MCF 10A (cell line): Measurements from ENCODE around the gene CRB2. TPM values are rescaled to one million over a fixed set of nuclear protein-coding genes. Genes with fewer than 3 reads are reported as not detected.

Experiments
- BruUV-seq: library from RNA; stranded (reverse); fragments of 400-500 nt; replicated peaks from 2 replicates; lab custom pipeline; 2021; lab: Mats Ljungman, UMichigan
- CTCF ChIA-PET: fragments of 300-600 bp; sonication (Branson Sonifier 250); formaldehyde crosslinking; extraction: SDS; loops from one replicate; lab custom pipeline; 2021; ENCODE audit warnings: antibody characterized with exemption, inconsistent platforms; lab: Yijun Ruan, JAX
- POLR2A ChIA-PET: fragments of 300-600, 350-650 bp; sonication (Branson Sonifier 250); formaldehyde crosslinking; extraction: SDS; loops from one replicate; lab custom pipeline; 2020; ENCODE audit warnings: antibody characterized with exemption, inconsistent platforms; lab: Yijun Ruan, JAX
- DNase-seq: peaks from one replicate; pipeline ENCODE4 v3.0.0-alpha.2; 2018; ENCODE audit not compliant: unreplicated experiment
- H3K27ac Mint-ChIP-seq: one replicate; pipeline ENCODE4 v1.8.0; 2022; ENCODE audit warnings: mild to moderate bottlenecking, low read depth, mixed read lengths; ENCODE audit not compliant: unreplicated experiment
- H3K27me3 Mint-ChIP-seq: one replicate; pipeline ENCODE4 v1.8.0; 2022; ENCODE audit warnings: mixed read lengths; ENCODE audit not compliant: insufficient read depth, unreplicated experiment
- H3K36me3 Mint-ChIP-seq: one replicate; pipeline ENCODE4 v1.8.0; 2022; ENCODE audit warnings: mild to moderate bottlenecking, moderate library complexity, mixed read lengths; ENCODE audit not compliant: insufficient read depth, unreplicated experiment
- H3K4me1 Mint-ChIP-seq: one replicate; pipeline ENCODE4 v1.8.0; 2022; ENCODE audit warnings: mixed read lengths; ENCODE audit not compliant: insufficient read depth, unreplicated experiment
- H3K4me3 Mint-ChIP-seq: one replicate; pipeline ENCODE4 v1.8.0; 2022; ENCODE audit warnings: mild to moderate bottlenecking, moderate library complexity, mixed read lengths; ENCODE audit not compliant: unreplicated experiment
- H3K9me3 Mint-ChIP-seq: one replicate; pipeline ENCODE4 v1.8.0; 2022; ENCODE audit warnings: mixed read lengths; ENCODE audit not compliant: unreplicated experiment
- CTCF ChIP-seq: fragments of 200-600 bp; IDR thresholded peaks from one replicate; pipeline ENCODE4 v1.8.0; 2022; ENCODE audit warnings: antibody characterized with exemption, mild to moderate bottlenecking; ENCODE audit not compliant: unreplicated experiment
- intact Hi-C: fragments of 100-400 bp; cut with micrococcal nuclease; formaldehyde crosslinking; loops from 2 replicates; pipeline ENCODE4 v1.14.1; 2022
- total RNA-seq: library from RNA; stranded (reverse); gene quantifications from 2 replicates; pipeline ENCODE4 v1.2.3, GENCODE V29; 2022

Gene CRB2
- total RNA-seq, 1 experiment from 2014 or later, result not detected

GRCh38 chr9:123324767-123325183 is 31.2 kb upstream of the CRB2 start:
- BruUV-seq, result no TSS peak
- H3K4me3 Mint-ChIP-seq, result no peak overlapping the region
- no peak for DNase-seq
- CTCF ChIA-PET, result interaction anchor here (0.6 kb wide), 2 partner anchors 28 to 258 kb away, joined by 3 to 5 read pairs; no protein-coding TSS in a partner anchor
- peaks cover 23% of the 10 kb centered on the region for H3K27me3 Mint-ChIP-seq
- H3K36me3 Mint-ChIP-seq, result no peaks in the 10 kb centered on the region
- no peaks in the 10 kb centered on the region for H3K9me3 Mint-ChIP-seq
- POLR2A ChIA-PET, result no interaction called here
- TF ChIP-seq CTCF, result no peak
- intact Hi-C loops, result no loop called here
- no peaks in the 10 kb centered on the region for H3K4me1 Mint-ChIP-seq
- H3K27ac Mint-ChIP-seq, result no peak overlapping the region

DNA sequence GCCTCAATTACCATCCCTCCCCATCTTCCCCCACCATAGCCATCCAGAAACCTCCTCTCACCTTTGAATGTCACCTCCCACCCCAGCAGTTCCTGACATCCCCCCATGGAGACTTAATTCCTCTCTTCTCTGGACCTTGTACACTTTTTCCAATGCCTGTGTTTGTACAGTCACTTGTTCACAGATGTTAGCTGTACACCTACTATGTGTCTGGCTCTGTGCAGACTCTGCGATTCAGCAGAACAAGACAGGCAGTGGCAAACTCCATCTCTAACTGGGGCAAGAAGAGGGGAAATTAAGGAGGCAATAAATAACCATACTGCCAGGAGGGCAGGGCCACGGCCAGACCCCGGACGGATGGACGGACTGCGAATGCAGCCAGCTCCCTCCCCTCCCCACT is 29.8 kb upstream of the CRB2 start:
- ChIA-PET POLR2A (no interaction called here), CTCF (interaction anchor here (0.9 to 1.1 kb wide), 2 partner anchors 9 to 82 kb away, joined by 3 read pairs; no protein-coding TSS in a partner anchor)
- Mint-ChIP-seq H3K27me3 (peaks cover 23% of the 10 kb centered on the region), H3K4me3 (no peak overlapping the region), H3K9me3 (no peaks in the 10 kb centered on the region), H3K4me1 (no peaks in the 10 kb centered on the region), H3K27ac (no peak overlapping the region), H3K36me3 (no peaks in the 10 kb centered on the region)
- BruUV-seq, result no TSS peak
- intact Hi-C loops, result no loop called here
- DNase-seq, result no peak
- TF ChIP-seq CTCF, result no peak

GRCh38 chr9:123326662-123327093 is 29.3 kb upstream of the CRB2 start:
- H3K4me1 Mint-ChIP-seq, result no peaks in the 10 kb centered on the region
- POLR2A ChIA-PET, result no interaction called here
- no peak for TF ChIP-seq CTCF
- no peak overlapping the region for H3K27ac Mint-ChIP-seq
- DNase-seq, result no peak
- no peaks in the 10 kb centered on the region for H3K36me3 Mint-ChIP-seq
- BruUV-seq, result no TSS peak
- H3K4me3 Mint-ChIP-seq, result no peak overlapping the region
- intact Hi-C loops, result no loop called here
- H3K9me3 Mint-ChIP-seq, result no peaks in the 10 kb centered on the region
- CTCF ChIA-PET, result interaction anchor here (0.9 to 1.1 kb wide), 2 partner anchors 8 to 82 kb away, joined by 3 read pairs; no protein-coding TSS in a partner anchor
- peaks cover 23% of the 10 kb centered on the region for H3K27me3 Mint-ChIP-seq

DNA sequence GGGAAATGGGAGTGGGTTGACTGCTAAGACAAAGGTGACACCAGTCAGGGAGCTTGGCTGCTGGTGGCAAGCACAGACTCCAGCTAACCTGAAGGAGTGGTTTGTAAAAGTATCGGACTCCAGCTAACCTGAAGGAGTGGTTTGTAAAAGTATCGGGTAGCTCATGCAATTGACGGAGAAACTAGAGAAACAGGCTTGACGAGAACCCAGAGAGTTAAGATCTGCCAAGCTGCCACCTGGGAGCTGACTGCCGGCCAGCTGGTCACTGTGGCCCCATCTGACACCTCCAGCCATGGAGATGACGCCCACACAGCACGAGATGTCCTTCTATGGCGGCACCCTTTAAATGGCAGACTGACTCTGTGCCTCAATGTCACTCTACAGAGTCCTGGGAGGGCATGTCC is 28.3 kb upstream of the CRB2 start:
- BruUV-seq, result no TSS peak
- no peak overlapping the region for H3K4me3 Mint-ChIP-seq
- POLR2A ChIA-PET, result no interaction called here
- CTCF ChIA-PET, result interaction anchor here (0.6 kb wide), 2 partner anchors 21 to 235 kb away, joined by 3 to 4 read pairs; no protein-coding TSS in a partner anchor
- H3K9me3 Mint-ChIP-seq, result no peaks in the 10 kb centered on the region
- no peak for DNase-seq
- intact Hi-C loops, result no loop called here
- TF ChIP-seq CTCF, result no peak
- H3K27ac Mint-ChIP-seq, result no peak overlapping the region
- H3K36me3 Mint-ChIP-seq, result no peaks in the 10 kb centered on the region
- H3K4me1 Mint-ChIP-seq, result no peaks in the 10 kb centered on the region
- peaks cover 23% of the 10 kb centered on the region for H3K27me3 Mint-ChIP-seq
